ENCODE results near the gene WDR5. TPM values are rescaled to one million over a fixed set of nuclear protein-coding genes. Genes with fewer than 3 reads are reported as not detected.

WDR5 gene
- total and polyA plus RNA-seq, 10 of the 15 experiments (the other 5 are each of a cell fraction or from before 2014, with no cell fraction given), result 1.4 to 43.7 (median 33.2) TPM

GRCh38 chr9:134169724-134170401 lies 34.0 kb downstream of the WDR5 start:
- no peak overlapping the region for H3K9ac ChIP-seq (ENCODE audit: control insufficient read depth, insufficient read depth, low read length)
- DNase-seq (ENCODE audit: low read depth, low spot score) (no peak), ATAC-seq (no peak), FAIRE-seq (no peak)
- no peaks in the 10 kb centered on the region for H3K27me3 ChIP-seq (replicated peaks in 1 of 2; ENCODE audit: control insufficient read depth in 2 of 2, insufficient read depth in 2 of 2, low read length in 1 of 2)
- H3K4me3 ChIP-seq, result no peak overlapping the region
- TF ChIP-seq BCL3 (IDR thresholded peaks at IDR 0.05; ENCODE audit: borderline replicate concordance, insufficient read depth, low read depth, low read length, poor library complexity, severe bottlenecking), result no peak
- no peak for TF ChIP-seq BACH1 (IDR thresholded peaks at IDR 0.05; ENCODE audit: borderline replicate concordance)
- TF ChIP-seq RELA (IDR thresholded peaks at IDR 0.05; ENCODE audit: borderline replicate concordance, partially characterized antibody), result no peak
- no peak for TF ChIP-seq CHD2 (IDR thresholded peaks at IDR 0.05; ENCODE audit: borderline replicate concordance, low read depth, low read length)
- TF ChIP-seq CBX3 (IDR thresholded peaks at IDR 0.05; ENCODE audit: borderline replicate concordance, low read depth), result no peak
- no peak for TF ChIP-seq ATF7 (IDR thresholded peaks at IDR 0.05; ENCODE audit: low read depth)
- no peak for TF ChIP-seq PML (IDR thresholded peaks at IDR 0.05; ENCODE audit: low read length)
- H3K79me2 ChIP-seq (ENCODE audit: control insufficient read depth, insufficient read depth, low read length), result peaks cover 2% of the 10 kb centered on the region
- no peaks in the 10 kb centered on the region for H4K20me1 ChIP-seq (ENCODE audit: control insufficient read depth, insufficient read depth)
- 40% methylated on average over 24 of the region's 24 CpGs for WGBS (ENCODE audit: insufficient coverage, insufficient replicate concordance, low lambda C conversion rate, missing lambda C conversion rate)
- H3K9me3 ChIP-seq (replicated peaks; ENCODE audit: control insufficient read depth, insufficient read depth, low read length), result peaks cover 2% of the 10 kb centered on the region; the same call in 1 of the 3 replicates
- no peak overlapping the region for H3K4me2 ChIP-seq (ENCODE audit: control insufficient read depth, insufficient read depth)
- ChIA-PET RAD21 (ENCODE audit: unreplicated experiment) (interaction anchor here (0.7 to 1.0 kb wide), 2 partner anchors 266 to 273 kb away, joined by 3 read pairs; no protein-coding TSS in a partner anchor), SMC1A (ENCODE audit: uncharacterized antibody, unreplicated experiment) (interaction anchor here (1.3 to 2.5 kb wide), 2 partner anchors 99 to 273 kb away, joined by 4 to 14 read pairs; no protein-coding TSS in a partner anchor), POLR2A (no interaction called here), CTCF (interaction anchor here (2.2 to 2.3 kb wide), 2 partner anchors 273 to 275 kb away, joined by 9 to 22 read pairs; no protein-coding TSS in a partner anchor)
- H3K36me3 ChIP-seq (ENCODE audit: control insufficient read depth in 2 of 2, insufficient read depth in 2 of 2, low read length in 1 of 2), result no peaks in the 10 kb centered on the region
- H2AFZ ChIP-seq (ENCODE audit: control insufficient read depth, low read depth, low read length), result no peak overlapping the region
- H3K27ac ChIP-seq (ENCODE audit: control insufficient read depth, insufficient read depth), result no peak overlapping the region
- peaks cover 9% of the 10 kb centered on the region for H3K4me1 ChIP-seq (ENCODE audit: control insufficient read depth, insufficient read depth, low read length)
- no TSS peak for BruUV-seq (replicated peaks)
- in situ Hi-C loops (cut with MboI) (loop anchor here (5.0 kb wide), 1 partner anchor 277 kb away; no protein-coding TSS in a partner anchor), intact Hi-C loops (cut with micrococcal nuclease; ENCODE audit: unreplicated experiment) (loop anchor here (1.0 to 2.0 kb wide), 2 partner anchors 47 to 273 kb away; no protein-coding TSS in a partner anchor)

All from GM12878 (cell line).